Nephron (organoid): ENCODE measurements around the gene LGR4.

ENCODE experiments used
- H3K27ac Mint-ChIP-seq, 3 experiments: 2 replicates each; pipeline ENCODE4 v1.8.0; 2020; ENCODE audit warnings: mixed read lengths in 3 of 3, mild to moderate bottlenecking in 2 of 3, moderate library complexity in 1 of 3
- H3K27me3 Mint-ChIP-seq: 2 replicates; pipeline ENCODE4 v1.8.0; 2021; ENCODE audit warnings: low read depth, mild to moderate bottlenecking, moderate library complexity, mixed read lengths
- H3K36me3 Mint-ChIP-seq: 2 replicates; pipeline ENCODE4 v1.8.0; 2020; ENCODE audit warnings: low read depth, mixed read lengths
- H3K4me1 Mint-ChIP-seq: 2 replicates; pipeline ENCODE4 v1.8.0; 2020; ENCODE audit warnings: mixed read lengths
- H3K4me3 Mint-ChIP-seq, 3 experiments: 2 replicates each; pipeline ENCODE4 v1.8.0; 2020; ENCODE audit warnings: mild to moderate bottlenecking in 3 of 3, mixed read lengths in 3 of 3, moderate library complexity in 2 of 3
- H3K9me3 Mint-ChIP-seq: 2 replicates; pipeline ENCODE4 v1.8.0; 2020; ENCODE audit warnings: mixed read lengths
- TF ChIP-seq, protein P1 (sequence below), 3 experiments: fragments of 200-600 bp; sonication (generic); IDR thresholded peaks; one replicate each; pipeline ENCODE4 v1.5.0; 2021; ENCODE audit warnings: antibody characterized with exemption in 3 of 3; ENCODE audit not compliant: unreplicated experiment in 3 of 3

Gene LGR4

DNA sequence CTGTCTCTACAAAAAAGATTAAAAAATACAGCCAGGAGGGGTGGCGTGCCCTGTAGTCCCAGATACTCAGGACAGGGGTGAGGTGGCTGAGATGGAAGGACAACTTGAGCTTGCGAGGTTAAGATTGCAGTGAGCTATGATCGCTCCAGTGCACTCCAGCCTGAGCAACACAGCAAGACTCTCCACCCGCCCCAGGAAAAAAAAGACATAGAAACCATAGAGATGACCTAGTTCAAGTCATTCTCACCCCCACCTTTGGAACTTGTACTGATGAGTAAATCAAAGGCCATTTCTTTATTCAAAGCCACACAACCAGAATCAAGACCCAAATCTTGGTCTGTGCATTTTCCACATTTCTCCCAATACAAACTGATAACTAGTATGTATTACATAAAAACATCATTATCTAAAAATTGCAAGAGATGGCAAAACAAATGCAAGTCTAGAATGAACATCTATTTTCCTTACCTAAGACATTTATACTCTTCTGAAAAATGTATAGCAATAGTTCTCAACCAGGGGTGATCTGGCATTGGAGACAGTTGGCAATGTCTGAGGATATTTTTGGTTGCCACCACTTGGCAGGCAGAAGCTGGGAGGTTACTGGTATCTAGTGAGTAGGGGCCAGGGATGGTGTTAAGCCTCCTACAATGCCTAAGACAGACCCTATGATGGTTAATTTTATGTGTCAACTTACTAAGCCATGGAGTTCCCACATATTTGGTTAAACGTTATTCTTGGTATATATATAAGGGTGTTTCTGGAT lies 34.6 kb downstream of the LGR4 start:
- TF ChIP-seq, protein P1, sequence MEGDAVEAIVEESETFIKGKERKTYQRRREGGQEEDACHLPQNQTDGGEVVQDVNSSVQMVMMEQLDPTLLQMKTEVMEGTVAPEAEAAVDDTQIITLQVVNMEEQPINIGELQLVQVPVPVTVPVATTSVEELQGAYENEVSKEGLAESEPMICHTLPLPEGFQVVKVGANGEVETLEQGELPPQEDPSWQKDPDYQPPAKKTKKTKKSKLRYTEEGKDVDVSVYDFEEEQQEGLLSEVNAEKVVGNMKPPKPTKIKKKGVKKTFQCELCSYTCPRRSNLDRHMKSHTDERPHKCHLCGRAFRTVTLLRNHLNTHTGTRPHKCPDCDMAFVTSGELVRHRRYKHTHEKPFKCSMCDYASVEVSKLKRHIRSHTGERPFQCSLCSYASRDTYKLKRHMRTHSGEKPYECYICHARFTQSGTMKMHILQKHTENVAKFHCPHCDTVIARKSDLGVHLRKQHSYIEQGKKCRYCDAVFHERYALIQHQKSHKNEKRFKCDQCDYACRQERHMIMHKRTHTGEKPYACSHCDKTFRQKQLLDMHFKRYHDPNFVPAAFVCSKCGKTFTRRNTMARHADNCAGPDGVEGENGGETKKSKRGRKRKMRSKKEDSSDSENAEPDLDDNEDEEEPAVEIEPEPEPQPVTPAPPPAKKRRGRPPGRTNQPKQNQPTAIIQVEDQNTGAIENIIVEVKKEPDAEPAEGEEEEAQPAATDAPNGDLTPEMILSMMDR (IDR thresholded peaks at IDR 0.05; ENCODE audit: unreplicated experiment in 3 of 3), result no peak
- no peak overlapping the region for H3K4me3 Mint-ChIP-seq
- no peaks in the 10 kb centered on the region for H3K27me3 Mint-ChIP-seq
- H3K9me3 Mint-ChIP-seq, result no peaks in the 10 kb centered on the region
- no peaks in the 10 kb centered on the region for H3K36me3 Mint-ChIP-seq
- peaks cover 47% of the 10 kb centered on the region for H3K4me1 Mint-ChIP-seq
- H3K27ac Mint-ChIP-seq, result peak overlapping the region in 1 of 3 experiments; percentile 59

DNA sequence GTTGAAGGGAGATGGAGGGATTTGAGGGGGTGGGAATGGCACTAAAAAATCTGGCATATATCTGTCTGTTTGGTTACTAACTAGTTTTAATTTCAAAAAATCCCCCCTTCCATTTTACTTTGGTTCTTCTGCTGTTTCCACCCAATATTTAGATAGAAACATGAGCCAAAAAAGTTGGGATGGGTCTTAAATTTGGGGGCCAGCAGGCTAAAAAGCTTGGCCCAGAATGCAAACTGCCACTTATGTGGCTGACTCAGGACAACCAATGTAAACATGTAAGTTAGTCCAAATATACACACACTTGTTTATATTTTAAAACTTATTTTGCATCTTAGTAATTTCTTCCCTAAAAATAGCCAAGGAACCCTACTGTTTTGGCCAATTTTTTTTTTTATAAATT lies 35.7 kb downstream of the LGR4 start:
- no peaks in the 10 kb centered on the region for H3K9me3 Mint-ChIP-seq
- H3K27me3 Mint-ChIP-seq, result no peaks in the 10 kb centered on the region
- TF ChIP-seq, protein P1 (IDR thresholded peaks at IDR 0.05; ENCODE audit: unreplicated experiment in 3 of 3), result no peak
- no peak overlapping the region for H3K27ac Mint-ChIP-seq
- no peak overlapping the region for H3K4me3 Mint-ChIP-seq
- no peaks in the 10 kb centered on the region for H3K36me3 Mint-ChIP-seq
- peaks cover 36% of the 10 kb centered on the region for H3K4me1 Mint-ChIP-seq

DNA sequence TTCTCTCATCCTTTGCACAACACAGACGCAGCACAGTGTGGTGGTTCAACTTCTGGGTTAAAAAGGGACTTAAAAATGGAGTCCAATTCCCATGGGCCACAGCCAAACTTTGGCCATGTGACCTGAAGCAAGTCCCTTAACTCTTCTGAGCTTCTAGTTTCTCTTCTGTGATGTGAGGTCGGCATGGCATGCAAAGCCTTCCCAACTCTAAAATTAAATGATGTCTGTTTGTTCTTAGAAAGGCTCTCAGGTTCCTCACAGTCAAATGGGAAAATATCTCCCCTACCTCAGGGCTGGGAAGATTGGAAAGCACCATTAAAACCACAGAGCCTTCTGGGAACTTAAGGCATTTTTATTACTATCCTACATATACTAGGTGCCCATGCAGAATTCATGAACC lies 38.8 kb downstream of the LGR4 start:
- Mint-ChIP-seq H3K27ac (peak overlapping the region in 1 of 3 experiments; percentile 12), H3K4me3 (no peak overlapping the region), H3K4me1 (peaks cover 20% of the 10 kb centered on the region), H3K9me3 (no peaks in the 10 kb centered on the region), H3K27me3 (no peaks in the 10 kb centered on the region), H3K36me3 (no peaks in the 10 kb centered on the region)
- TF ChIP-seq, protein P1 (IDR thresholded peaks at IDR 0.05; ENCODE audit: unreplicated experiment in 3 of 3), result no peak

GRCh38 chr11:27431808-27432207 lies 40.8 kb downstream of the LGR4 start:
- H3K36me3 Mint-ChIP-seq, result peaks cover 3% of the 10 kb centered on the region
- TF ChIP-seq, protein P1 (IDR thresholded peaks at IDR 0.05; ENCODE audit: unreplicated experiment in 3 of 3), result no peak
- no peaks in the 10 kb centered on the region for H3K27me3 Mint-ChIP-seq
- peaks cover 24% of the 10 kb centered on the region for H3K4me1 Mint-ChIP-seq
- no peak overlapping the region for H3K27ac Mint-ChIP-seq
- no peak overlapping the region for H3K4me3 Mint-ChIP-seq
- no peaks in the 10 kb centered on the region for H3K9me3 Mint-ChIP-seq

GRCh38 chr11:27429761-27430393 lies 42.7 kb downstream of the LGR4 start:
- TF ChIP-seq, protein P1 (IDR thresholded peaks at IDR 0.05; ENCODE audit: unreplicated experiment in 3 of 3), result no peak
- Mint-ChIP-seq H3K27ac (no peak overlapping the region), H3K27me3 (no peaks in the 10 kb centered on the region), H3K4me3 (no peak overlapping the region), H3K4me1 (peaks cover 26% of the 10 kb centered on the region), H3K36me3 (peaks cover 3% of the 10 kb centered on the region), H3K9me3 (no peaks in the 10 kb centered on the region)
